HepG2 (cell line): ENCODE measurements around the gene VWA7. TPM values are rescaled to one million over a fixed set of nuclear protein-coding genes. Genes with fewer than 3 reads are reported as not detected.

ENCODE experiments used
- AGO1 ChIP-seq: fragments of 200-400 bp; formaldehyde crosslinking; IDR thresholded peaks from 2 replicates; pipeline ENCODE4 v1.6.1; 2017; ENCODE audit warnings: mild to moderate bottlenecking, low read depth, low read length, moderate library complexity; ENCODE audit not compliant: poor library complexity, severe bottlenecking
- ARNT2 ChIP-seq: sonication (generic); formaldehyde crosslinking; IDR thresholded peaks from 2 replicates; pipeline ENCODE4 v1.8.0; 2022; ENCODE audit warnings: mild to moderate bottlenecking, low read depth, missing genetic modification reagents, moderate library complexity
- FOXC1 ChIP-seq: sonication (generic); formaldehyde crosslinking; IDR thresholded peaks from 2 replicates; pipeline ENCODE4 v1.8.0; 2022; ENCODE audit warnings: mild to moderate bottlenecking, missing genetic modification reagents, borderline replicate concordance
- FOXK1 ChIP-seq: sonication (generic); formaldehyde crosslinking; IDR thresholded peaks from 2 replicates; pipeline ENCODE4 v1.4.0; 2020; ENCODE audit warnings: low read depth, missing genetic modification reagents, borderline replicate concordance
- GATA4 ChIP-seq: sonication (generic); IDR thresholded peaks from 2 replicates; pipeline ENCODE4 v1.6.1; 2016; ENCODE audit warnings: antibody characterized with exemption, low read depth, borderline replicate concordance
- GZF1 ChIP-seq: sonication (generic); formaldehyde crosslinking; IDR thresholded peaks from 2 replicates; pipeline ENCODE4 v1.5.1; 2020; ENCODE audit warnings: mild to moderate bottlenecking, missing genetic modification reagents
- HCFC1 ChIP-seq: fragments of 150-350 bp; IDR thresholded peaks from 2 replicates; pipeline ENCODE4 v1.6.1; 2014; ENCODE audit warnings: low read depth, low read length
- IRF1 ChIP-seq: sonication (generic); formaldehyde crosslinking; IDR thresholded peaks from 2 replicates; pipeline ENCODE4 v1.4.0; 2020; ENCODE audit warnings: low read depth, mild to moderate bottlenecking, missing genetic modification reagents
- MAFF ChIP-seq: IDR thresholded peaks from 2 replicates; pipeline ENCODE4 v1.6.1; 2011; ENCODE audit warnings: low read depth, low read length, improper control_type of control experiment
- MEF2D ChIP-seq: sonication (generic); formaldehyde crosslinking; IDR thresholded peaks from 2 replicates; pipeline ENCODE4 v1.5.1; 2020; ENCODE audit warnings: mild to moderate bottlenecking, missing genetic modification reagents
- MEIS2 ChIP-seq: sonication (generic); formaldehyde crosslinking; IDR thresholded peaks from 2 replicates; pipeline ENCODE4 v1.9.0; 2021; ENCODE audit warnings: mild to moderate bottlenecking, missing genetic modification reagents
- NFE2L2 ChIP-seq: fragments of 150-350 bp; IDR thresholded peaks from 2 replicates; pipeline ENCODE4 v1.6.1; 2014; ENCODE audit warnings: low read length
- NR2F2 ChIP-seq: IDR thresholded peaks from 2 replicates; pipeline ENCODE4 v1.6.1; 2012; ENCODE audit warnings: low read depth, inconsistent platforms, borderline replicate concordance
- POLR2AphosphoS2 ChIP-seq: IDR thresholded peaks from 2 replicates; pipeline ENCODE4 v1.6.1; 2011; ENCODE audit warnings: low read depth, low read length, improper control_type of control experiment
- REXO4 ChIP-seq: sonication (generic); formaldehyde crosslinking; IDR thresholded peaks from 2 replicates; pipeline ENCODE4 v1.8.0; 2022; ENCODE audit warnings: missing genetic modification reagents, mild to moderate bottlenecking, borderline replicate concordance
- SMAD3 ChIP-seq: sonication (generic); formaldehyde crosslinking; IDR thresholded peaks from 2 replicates; pipeline ENCODE4 v1.4.0; 2020; ENCODE audit warnings: missing genetic modification reagents
- SOX5 ChIP-seq: IDR thresholded peaks from 2 replicates; pipeline ENCODE4 v1.6.1; 2016; ENCODE audit warnings: borderline replicate concordance
- ZFYVE20 ChIP-seq: sonication (generic); formaldehyde crosslinking; IDR thresholded peaks from 2 replicates; pipeline ENCODE4 v1.8.0; 2023; ENCODE audit warnings: low read depth, mild to moderate bottlenecking, moderate library complexity, missing genetic modification reagents, borderline replicate concordance
- ZMYM4 ChIP-seq: sonication (generic); formaldehyde crosslinking; IDR thresholded peaks from 2 replicates; pipeline ENCODE4 v1.8.1; 2023; ENCODE audit warnings: mild to moderate bottlenecking, missing genetic modification reagents
- ZNF3 ChIP-seq: IDR thresholded peaks from 2 replicates; pipeline ENCODE4 v1.7.0; 2017; ENCODE audit warnings: inconsistent platforms
- ZNF333 ChIP-seq: sonication (generic); formaldehyde crosslinking; IDR thresholded peaks from 2 replicates; pipeline ENCODE4 v1.4.0; 2020; ENCODE audit warnings: mild to moderate bottlenecking, missing genetic modification reagents, borderline replicate concordance
- ZNF430 ChIP-seq: sonication (generic); formaldehyde crosslinking; IDR thresholded peaks from 2 replicates; pipeline ENCODE4 v1.9.0; 2021; ENCODE audit warnings: mild to moderate bottlenecking, missing genetic modification reagents
- ZNF564 ChIP-seq: sonication (generic); formaldehyde crosslinking; IDR thresholded peaks from 2 replicates; pipeline ENCODE4 v1.8.1; 2023; ENCODE audit warnings: mild to moderate bottlenecking, missing genetic modification reagents
- ZNF670 ChIP-seq: sonication (generic); formaldehyde crosslinking; IDR thresholded peaks from 2 replicates; pipeline ENCODE4 v1.8.0; 2022; ENCODE audit warnings: mild to moderate bottlenecking, missing genetic modification reagents, borderline replicate concordance
- ZNF747 ChIP-seq: sonication (generic); formaldehyde crosslinking; IDR thresholded peaks from 2 replicates; pipeline ENCODE4 v1.8.1; 2023; ENCODE audit warnings: missing genetic modification reagents, mild to moderate bottlenecking, borderline replicate concordance
- ZZZ3 ChIP-seq: sonication (generic); formaldehyde crosslinking; IDR thresholded peaks from 2 replicates; pipeline ENCODE4 v1.4.0; 2020; ENCODE audit warnings: missing genetic modification reagents, mild to moderate bottlenecking, borderline replicate concordance
- polyA plus RNA-seq, 8 experiments: library from polyadenylated mRNA; depleted of rRNA in 3 of 8; stranded (reverse) in 7 of 8; unstranded in 1 of 8; fragments of >200 nt; fragmentation: Illumina TruSeq in 4 of 8; extraction: Trizol in 4 of 8; gene quantifications; 2 replicates each; pipeline versions ENCODE4 v1.2.1 to v1.2.3, GENCODE V29; 2011 to 2016; ENCODE audit warnings: low read depth in 4 of 8, missing spikeins in 1 of 8, mixed read lengths in 1 of 8; ENCODE audit not compliant: insufficient read depth in 1 of 8
- total RNA-seq, 5 experiments: library from RNA; depleted of rRNA; stranded (reverse); fragments of >200 nt; fragmentation: Illumina TruSeq; extraction: Trizol; gene quantifications; 2 replicates each; pipeline ENCODE4 v1.2.3, GENCODE V29; 2016; ENCODE audit warnings: low read depth in 1 of 5
- TF ChIP-seq, protein P1 (sequence below): sonication (generic); formaldehyde crosslinking; IDR thresholded peaks from 2 replicates; pipeline ENCODE4 v1.5.0; 2020; ENCODE audit warnings: missing genetic modification reagents
- TF ChIP-seq, protein P2 (sequence below): sonication (generic); formaldehyde crosslinking; IDR thresholded peaks from 2 replicates; pipeline ENCODE4 v1.5.0; 2020; ENCODE audit warnings: mild to moderate bottlenecking, missing genetic modification reagents, moderate library complexity

Gene VWA7
- total and polyA plus RNA-seq, 2 of the 13 experiments (the other 11 are each of a cell fraction or from before 2014, with no cell fraction given) = 0.86 to 3.3 TPM

- TF ChIP-seq MEF2D (CRISPR knock-in tag) (peak; percentile 32; the same call in 1 of the 2 replicates), ZNF3 (CRISPR knock-in tag) (no peak), ZNF333 (CRISPR knock-in tag) (0 out of 2 replicates have a peak, but pooled peaks have one; percentile 54), GATA4 (0 out of 2 replicates have a peak, but pooled peaks have one; percentile 31), GZF1 (0 out of 2 replicates have a peak, but pooled peaks have one; percentile 46), NFE2L2 (peak; percentile 96), SOX5 (CRISPR knock-in tag) (peak; percentile 20; the same call in 1 of the 2 replicates), MEIS2 (CRISPR knock-in tag) (no peak), MAFF (0 out of 2 replicates have a peak, but pooled peaks have one; percentile 19), SMAD3 (no peak), NR2F2 (0 out of 2 replicates have a peak, but pooled peaks have one; percentile 6), IRF1 (CRISPR knock-in tag) (no peak), ZNF564 (CRISPR knock-in tag) (no peak), ARNT2 (CRISPR knock-in tag) (no peak), ZNF670 (CRISPR knock-in tag) (peak; percentile 78; the same call in 1 of the 2 replicates), POLR2AphosphoS2 (no peak), FOXC1 (CRISPR knock-in tag) (peak; percentile 23; the same call in 1 of the 2 replicates), ZZZ3 (CRISPR knock-in tag) (0 out of 2 replicates have a peak, but pooled peaks have one; percentile 47), HCFC1 (peak; percentile 17; the same call in 1 of the 2 replicates), ZNF430 (peak; percentile 70; the same call in 1 of the 2 replicates), AGO1 (no peak), ZMYM4 (CRISPR knock-in tag) (peak; percentile 18; the same call in 1 of the 2 replicates), FOXK1 (CRISPR knock-in tag) (peak; percentile 10; the same call in 1 of the 2 replicates), ZNF747 (CRISPR knock-in tag) (0 out of 2 replicates have a peak, but pooled peaks have one; percentile 69), REXO4 (CRISPR knock-in tag) (no peak), ZFYVE20 (no peak)
- TF ChIP-seq, protein P1, sequence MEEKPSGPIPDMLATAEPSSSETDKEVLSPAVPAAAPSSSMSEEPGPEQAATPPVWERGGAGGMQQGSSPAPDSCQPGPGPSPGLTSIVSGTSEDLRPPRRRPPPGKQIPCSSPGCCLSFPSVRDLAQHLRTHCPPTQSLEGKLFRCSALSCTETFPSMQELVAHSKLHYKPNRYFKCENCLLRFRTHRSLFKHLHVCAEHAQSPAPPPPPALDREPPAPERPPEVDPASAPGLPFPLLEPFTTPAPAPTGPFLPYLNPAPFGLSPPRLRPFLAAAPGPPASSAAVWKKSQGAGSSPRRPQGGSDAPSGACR (CRISPR knock-in tag) = 0 out of 2 replicates have a peak, but pooled peaks have one; percentile 12
- TF ChIP-seq, protein P2, sequence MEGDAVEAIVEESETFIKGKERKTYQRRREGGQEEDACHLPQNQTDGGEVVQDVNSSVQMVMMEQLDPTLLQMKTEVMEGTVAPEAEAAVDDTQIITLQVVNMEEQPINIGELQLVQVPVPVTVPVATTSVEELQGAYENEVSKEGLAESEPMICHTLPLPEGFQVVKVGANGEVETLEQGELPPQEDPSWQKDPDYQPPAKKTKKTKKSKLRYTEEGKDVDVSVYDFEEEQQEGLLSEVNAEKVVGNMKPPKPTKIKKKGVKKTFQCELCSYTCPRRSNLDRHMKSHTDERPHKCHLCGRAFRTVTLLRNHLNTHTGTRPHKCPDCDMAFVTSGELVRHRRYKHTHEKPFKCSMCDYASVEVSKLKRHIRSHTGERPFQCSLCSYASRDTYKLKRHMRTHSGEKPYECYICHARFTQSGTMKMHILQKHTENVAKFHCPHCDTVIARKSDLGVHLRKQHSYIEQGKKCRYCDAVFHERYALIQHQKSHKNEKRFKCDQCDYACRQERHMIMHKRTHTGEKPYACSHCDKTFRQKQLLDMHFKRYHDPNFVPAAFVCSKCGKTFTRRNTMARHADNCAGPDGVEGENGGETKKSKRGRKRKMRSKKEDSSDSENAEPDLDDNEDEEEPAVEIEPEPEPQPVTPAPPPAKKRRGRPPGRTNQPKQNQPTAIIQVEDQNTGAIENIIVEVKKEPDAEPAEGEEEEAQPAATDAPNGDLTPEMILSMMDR (CRISPR knock-in tag) = 0 out of 2 replicates have a peak, but pooled peaks have one; percentile 13
Measured at GRCh38 chr6:31822036-31822821, 45.1 kb upstream of the VWA7 start (continued).
